HTR-8/SVneo (cell line): Measurements from ENCODE around the gene APCDD1.

Experiments used
- DNase-seq: peaks from one replicate; pipeline ENCODE4 v3.0.0; 2011; ENCODE audit warnings: low spot score, mixed read lengths; ENCODE audit not compliant: insufficient read length
- FAIRE-seq: peaks from 2 replicates; lab custom pipeline; 2011; peaks lifted over from hg19 to GRCh38; lab: Jason Lieb, UNC

The APCDD1 gene

DNA sequence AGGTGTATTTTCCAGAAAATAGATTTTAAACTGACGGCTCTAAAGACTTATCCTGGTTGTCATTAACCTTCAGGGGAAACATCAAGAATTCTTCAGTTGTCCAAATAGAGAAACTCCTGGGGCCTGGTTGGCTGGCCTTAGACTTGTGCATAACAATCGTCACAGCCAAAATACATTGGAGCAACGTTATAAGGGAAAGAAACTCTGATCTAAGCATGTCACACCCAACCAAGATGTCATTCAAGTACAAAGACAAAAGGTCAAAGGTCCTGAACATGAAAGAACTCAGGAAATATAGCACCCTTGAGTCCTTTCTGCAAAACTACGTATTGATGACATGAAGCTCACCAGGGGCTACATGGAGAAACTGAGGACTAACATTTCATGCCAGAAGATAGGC lies 23.8 kb upstream of the APCDD1 start:
- FAIRE-seq (no peak), DNase-seq (no peak)

- DNase-seq: no peak
- no peak for FAIRE-seq
Measured at GRCh38 chr18:10431680-10432079, 22.8 kb upstream of the APCDD1 start.

- DNase-seq (no peak), FAIRE-seq (no peak)
Measured at GRCh38 chr18:10432781-10433180, 21.7 kb upstream of the APCDD1 start.

- FAIRE-seq: no peak
Measured at GRCh38 chr18:10436160-10436559, 18.3 kb upstream of the APCDD1 start.

DNA sequence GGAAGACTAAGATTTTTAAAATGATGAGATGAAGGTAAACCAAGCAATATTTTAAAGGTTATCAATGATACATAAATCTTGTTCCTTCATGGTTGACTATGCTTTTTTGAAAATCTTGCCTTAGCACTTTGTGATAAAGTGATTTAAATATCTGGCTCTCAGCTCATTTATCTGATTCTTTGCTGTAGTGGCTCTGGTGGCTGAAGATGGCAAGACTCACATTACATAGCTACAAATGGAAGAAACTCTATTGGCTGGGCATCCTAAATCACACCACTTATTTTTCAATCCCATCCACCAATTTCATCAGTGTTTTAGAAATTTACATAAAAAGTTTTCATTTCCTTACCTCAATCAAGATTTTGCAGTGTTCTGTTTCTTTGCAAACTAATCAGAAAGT lies 16.6 kb upstream of the APCDD1 start:
- no peak for FAIRE-seq
- DNase-seq: no peak

More at GRCh38 chr18:10436160-10436559, 18.3 kb upstream of the APCDD1 start:
- DNase-seq: no peak

GRCh38 chr18:10439898-10440297 lies 14.5 kb upstream of the APCDD1 start:
- DNase-seq (no peak), FAIRE-seq (no peak)

GRCh38 chr18:10440884-10441283 lies 13.6 kb upstream of the APCDD1 start:
- no peak for FAIRE-seq
- DNase-seq: no peak

DNA sequence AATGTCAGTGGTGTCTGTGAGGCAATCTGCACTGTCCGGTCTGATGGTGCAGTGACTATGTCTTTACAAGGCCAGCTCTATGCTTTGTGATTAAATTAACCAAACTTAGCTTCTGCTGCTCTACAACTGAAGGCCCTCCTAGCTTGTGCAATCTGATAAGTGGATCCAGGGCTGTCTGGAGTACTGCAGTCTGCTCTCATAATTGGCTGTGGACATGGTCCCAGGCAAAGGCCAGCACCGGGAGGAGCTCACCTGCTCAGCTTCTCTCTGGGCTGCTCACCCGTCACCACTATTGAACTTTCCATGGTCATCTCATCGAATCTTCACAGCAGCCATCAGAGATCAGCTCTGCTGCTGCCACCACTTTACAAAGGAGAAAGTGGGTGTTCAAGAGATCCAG lies 13.0 kb upstream of the APCDD1 start:
- DNase-seq (no peak), FAIRE-seq (no peak)

DNA sequence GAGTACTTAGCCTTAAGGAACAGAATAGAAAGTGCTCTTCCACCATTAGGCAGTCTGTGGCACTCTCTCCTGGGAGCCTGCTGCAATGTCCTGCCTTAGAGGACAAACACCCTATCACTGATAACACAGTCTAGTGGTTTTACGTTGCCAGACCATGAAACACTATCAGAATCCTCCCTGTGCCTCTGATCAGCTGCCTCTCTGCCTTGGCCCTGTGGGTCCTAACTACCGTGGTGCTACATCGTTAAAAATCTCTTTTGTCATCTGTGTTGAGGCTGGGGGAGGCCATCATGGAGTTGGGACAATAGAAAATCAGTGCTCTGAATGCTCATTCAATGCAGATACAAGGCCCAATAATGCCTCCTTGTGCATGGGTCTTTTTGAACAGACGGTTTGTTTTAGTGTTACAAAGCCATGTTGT lies 11.9 kb upstream of the APCDD1 start:
- FAIRE-seq: no peak
- no peak for DNase-seq

GRCh38 chr18:10443001-10443400 lies 11.4 kb upstream of the APCDD1 start:
- FAIRE-seq (no peak), DNase-seq (no peak)

GRCh38 chr18:10444314-10445006 lies 10.0 kb upstream of the APCDD1 start:
- FAIRE-seq (no peak), DNase-seq (no peak)

DNA sequence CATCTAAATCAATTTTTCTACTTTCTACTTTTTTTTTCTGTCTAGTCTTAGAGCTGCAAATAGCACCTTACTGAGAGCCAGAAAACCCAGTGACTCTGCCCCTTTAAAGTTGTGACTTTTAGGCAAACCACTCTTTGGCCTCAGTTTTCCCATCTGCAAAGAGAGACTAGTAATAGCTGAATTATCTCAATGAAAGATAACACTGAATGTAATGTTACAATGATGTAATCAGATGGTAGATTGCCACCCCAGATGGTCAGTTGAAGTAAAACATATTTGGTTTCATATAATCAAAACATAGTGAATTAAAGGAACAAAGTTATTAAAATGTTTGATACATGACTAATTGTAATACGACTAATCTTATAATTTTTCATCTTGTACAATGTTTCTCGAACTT lies 5.0 kb upstream of the APCDD1 start:
- DNase-seq (no peak), FAIRE-seq (no peak)

DNA sequence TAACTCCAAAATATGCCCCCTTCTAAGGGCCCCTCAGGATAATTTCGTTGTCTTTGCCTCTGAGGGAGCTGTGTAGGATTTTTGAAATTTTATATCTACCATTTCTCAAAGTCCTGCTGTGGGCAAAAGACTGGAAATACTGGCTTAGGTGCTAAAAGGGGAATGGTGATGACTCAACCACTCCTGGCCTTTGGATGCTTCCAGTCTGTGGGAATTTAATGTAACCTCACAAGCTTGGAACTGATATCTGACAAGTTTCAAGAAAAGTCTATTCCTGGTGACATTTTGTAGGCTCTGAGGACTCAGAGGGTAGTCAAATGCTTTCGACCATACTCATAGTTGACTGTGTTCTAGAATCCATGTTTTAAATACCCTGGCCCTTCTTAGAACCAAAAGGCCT lies 3.4 kb upstream of the APCDD1 start:
- no peak for DNase-seq
- no peak for FAIRE-seq

GRCh38 chr18:10453261-10453805 lies 1.1 kb upstream of the APCDD1 start:
- DNase-seq: no peak
- FAIRE-seq: no peak

DNA sequence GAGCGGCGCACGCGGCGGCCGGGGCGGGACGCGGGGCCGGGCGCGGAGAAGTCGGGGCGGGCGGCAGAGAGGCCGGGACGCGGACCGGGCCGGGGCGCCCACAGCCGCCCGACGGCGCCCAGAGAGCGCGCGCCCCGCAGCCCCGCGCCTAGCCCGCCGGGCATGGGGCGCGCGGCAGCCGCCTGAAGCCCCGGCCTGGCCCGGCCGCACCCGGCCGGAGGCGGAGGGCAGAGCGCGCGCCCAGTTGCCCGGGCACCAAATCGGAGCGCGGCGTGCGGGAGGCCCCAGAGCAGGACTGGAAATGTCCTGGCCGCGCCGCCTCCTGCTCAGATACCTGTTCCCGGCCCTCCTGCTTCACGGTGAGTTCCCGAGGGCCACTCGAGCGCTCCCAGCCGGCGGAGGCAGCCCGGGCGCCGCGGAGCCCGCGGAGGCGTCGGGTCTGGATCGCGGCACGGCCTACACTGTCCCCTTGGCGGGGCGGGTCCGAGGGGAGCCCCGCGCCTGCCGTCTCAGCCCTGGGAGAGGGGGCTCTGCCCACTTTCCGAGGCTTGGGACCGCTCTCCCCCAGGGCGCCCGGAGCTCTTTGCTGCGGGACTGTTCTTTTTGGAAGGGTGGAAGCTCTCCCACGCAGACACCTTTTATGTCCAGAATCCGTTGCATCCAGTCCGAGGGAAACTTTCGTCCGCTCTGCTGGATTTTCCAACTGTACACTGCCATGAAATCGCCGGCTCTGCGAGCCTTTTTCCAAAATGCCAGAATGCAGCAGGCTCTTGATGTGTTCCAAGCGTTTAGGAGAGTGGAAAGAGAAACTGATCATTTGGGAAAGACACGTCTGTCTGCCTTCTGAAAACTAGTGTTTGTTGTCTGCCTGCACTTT lies 484 bp downstream of the APCDD1 start:
- no peak for DNase-seq
- no peak for FAIRE-seq

- DNase-seq (no peak), FAIRE-seq (no peak)
Measured at GRCh38 chr18:10455726-10456453, 1.5 kb downstream of the APCDD1 start.

DNA sequence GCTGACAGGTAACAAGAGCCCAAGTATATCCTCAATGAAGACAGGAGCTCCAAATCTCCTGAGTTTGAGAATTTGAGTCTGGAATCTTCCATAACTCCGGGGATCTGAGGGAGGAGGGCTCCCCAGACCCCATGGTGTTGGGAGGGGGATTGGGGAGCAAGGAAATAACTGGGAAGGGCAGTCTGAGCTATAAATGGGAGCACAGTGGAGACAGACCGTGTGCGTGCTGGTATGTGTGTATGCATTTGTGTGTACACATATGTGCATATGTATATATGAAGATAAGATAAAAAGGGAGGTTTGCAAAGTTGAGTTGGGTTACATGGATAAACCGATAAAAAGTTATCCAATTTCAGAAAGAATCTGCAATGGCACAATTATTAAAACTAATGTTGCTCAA lies 2.3 kb downstream of the APCDD1 start:
- no peak for FAIRE-seq
- DNase-seq: no peak

DNA sequence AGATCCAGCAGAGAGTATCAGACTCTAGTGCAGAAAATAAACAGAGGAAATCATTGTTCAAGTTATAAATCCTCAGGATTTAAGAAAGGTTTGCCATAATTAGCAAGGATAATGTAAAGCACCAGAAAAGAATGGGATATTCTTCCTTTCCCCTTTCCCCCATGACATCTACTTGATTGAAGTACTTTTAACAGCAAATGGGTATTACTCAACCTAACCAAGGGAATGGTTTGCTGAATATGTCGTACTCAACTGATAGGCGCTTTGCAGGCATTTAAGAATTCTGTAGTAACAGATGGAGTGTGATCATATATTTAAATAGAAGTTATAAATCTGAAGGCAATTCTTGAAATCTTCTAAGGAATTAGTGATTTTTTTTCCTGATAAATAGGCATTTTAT lies 2.7 kb downstream of the APCDD1 start:
- FAIRE-seq (no peak), DNase-seq (no peak)

DNA sequence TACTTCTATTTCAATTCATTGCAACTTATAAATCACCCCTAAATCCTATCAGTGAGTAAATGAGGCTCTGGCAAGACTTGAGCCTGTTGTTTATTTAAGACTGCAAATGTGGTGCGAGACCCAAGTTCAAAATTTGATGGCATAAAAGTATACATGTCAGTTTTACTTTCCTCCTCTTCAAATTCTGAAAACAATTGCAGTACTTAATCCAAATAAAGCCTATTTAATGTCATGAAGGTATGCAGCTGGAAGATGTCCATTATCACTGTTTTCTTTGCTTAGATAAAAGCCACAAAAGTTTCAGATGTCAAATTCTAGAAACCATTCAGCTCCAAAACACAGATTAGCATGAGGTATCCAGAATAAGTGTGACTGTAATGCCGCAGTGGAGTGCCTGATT lies 3.3 kb downstream of the APCDD1 start:
- FAIRE-seq: no peak
- no peak for DNase-seq

- FAIRE-seq: no peak
- DNase-seq: no peak
Measured at GRCh38 chr18:10458691-10459090, 4.3 kb downstream of the APCDD1 start.

- DNase-seq: no peak
- FAIRE-seq: no peak
Measured at GRCh38 chr18:10459587-10459986, 5.2 kb downstream of the APCDD1 start.
